Measurements from ENCODE around the gene COA1. TPM values are rescaled to one million over a fixed set of nuclear protein-coding genes. Genes with fewer than 3 reads are reported as not detected.

The COA1 gene
- polyA plus RNA-seq, 3 donors, result 25.6 to 57.8 (median 56.2) TPM

DNA sequence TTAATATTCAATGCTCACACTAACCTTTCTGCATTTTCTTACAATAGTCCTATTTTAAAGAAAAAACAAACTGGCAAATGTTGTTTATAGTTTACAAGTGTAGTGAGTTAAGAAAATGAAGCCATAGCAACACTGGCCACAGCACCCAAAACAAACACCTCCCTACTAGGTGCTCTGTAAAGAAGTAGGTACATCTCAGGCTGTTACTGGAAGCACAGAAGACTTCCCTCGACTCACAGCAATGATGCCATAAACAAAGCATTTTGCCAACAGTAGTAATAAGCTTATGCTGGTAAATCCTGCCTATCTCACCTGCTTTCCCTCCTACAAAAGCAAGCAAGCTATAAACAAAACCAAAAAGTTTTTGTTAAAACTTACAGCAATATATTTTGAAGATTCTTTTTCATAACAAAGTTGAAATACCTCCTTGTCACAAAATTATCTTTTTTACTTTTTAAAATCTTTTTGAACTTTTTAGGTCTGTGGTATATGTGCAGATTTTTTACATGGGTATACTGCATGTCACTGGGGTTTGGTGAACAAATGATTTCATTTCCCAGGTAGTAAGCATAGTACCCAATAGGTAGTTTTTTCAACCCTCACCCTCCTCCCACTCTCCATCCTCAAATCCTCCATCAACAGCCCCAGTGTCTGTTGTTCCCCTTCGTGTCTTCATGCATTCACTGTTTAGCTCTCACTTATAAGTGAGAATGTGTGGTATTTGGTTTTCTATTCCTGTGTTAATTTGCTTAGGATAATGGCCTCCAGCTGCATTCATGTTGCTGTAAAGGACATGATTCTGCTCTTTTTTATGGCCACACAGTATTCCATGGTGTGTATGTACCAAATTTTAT lies 28.4 kb downstream of the COA1 start:
- no CpG with 5 or more reads among the region's 2 CpGs for WGBS (ENCODE audit: insufficient coverage)
- Histone ChIP-seq H4K20me1 (ENCODE audit: insufficient read depth, low read length) (peaks cover 43% of the 10 kb centered on the region), H2AFZ (ENCODE audit: insufficient read depth, low read depth, low read length, poor library complexity, severe bottlenecking) (no peak overlapping the region), H3K36me3 (replicated peaks in 1 of 2; ENCODE audit: control insufficient read depth in 1 of 2, insufficient read depth in 2 of 2, low read length in 2 of 2) (peaks cover 3 to 16% of the 10 kb centered on the region in 2 donors), H3K79me2 (ENCODE audit: insufficient read depth, low read length) (peaks cover 56% of the 10 kb centered on the region), H3K9me3 (replicated peaks in 1 of 2; ENCODE audit: control insufficient read depth in 1 of 2, insufficient read depth in 1 of 2, low read length in 2 of 2) (no peaks in the 10 kb centered on the region), H3K4me1 (ENCODE audit: control insufficient read depth in 1 of 2, insufficient read depth in 2 of 2, low read length in 2 of 2) (no peaks in the 10 kb centered on the region), H3K9ac (ENCODE audit: insufficient read depth, low read length, poor library complexity, severe bottlenecking) (no peak overlapping the region), H3K27me3 (ENCODE audit: control insufficient read depth in 2 of 2, insufficient read depth in 2 of 2, low read length in 2 of 2) (no peaks in the 10 kb centered on the region), H3K4me2 (replicated peaks; ENCODE audit: extremely low read depth, low read length, poor library complexity, severe bottlenecking) (no peak overlapping the region), H3K27ac (ENCODE audit: low read depth in 1 of 2, low read length in 2 of 2) (no peak overlapping the region), H3K4me3 (replicated peaks in 1 of 3; ENCODE audit: low read depth in 2 of 3, low read length in 3 of 3) (no peak overlapping the region)
- H3K4me3 Mint-ChIP-seq, result no peak overlapping the region
- DNase-seq, result no peak
- no peaks in the 10 kb centered on the region for H3K4me1 Mint-ChIP-seq
- intact Hi-C loops (cut with micrococcal nuclease), result loop anchor here in 1 of 2 donors (10.0 kb wide), 1 partner anchor 116 kb away; the partner anchor contains the start of gene STK17A
- H3K27me3 Mint-ChIP-seq (ENCODE audit: low read depth in 3 of 3), result peaks cover 0 to 1% (median 0%) of the 10 kb centered on the region in 3 donors
- H3K9me3 Mint-ChIP-seq, result peaks cover 0 to 2% (median 0%) of the 10 kb centered on the region in 7 donors
- TF ChIP-seq, protein P1, sequence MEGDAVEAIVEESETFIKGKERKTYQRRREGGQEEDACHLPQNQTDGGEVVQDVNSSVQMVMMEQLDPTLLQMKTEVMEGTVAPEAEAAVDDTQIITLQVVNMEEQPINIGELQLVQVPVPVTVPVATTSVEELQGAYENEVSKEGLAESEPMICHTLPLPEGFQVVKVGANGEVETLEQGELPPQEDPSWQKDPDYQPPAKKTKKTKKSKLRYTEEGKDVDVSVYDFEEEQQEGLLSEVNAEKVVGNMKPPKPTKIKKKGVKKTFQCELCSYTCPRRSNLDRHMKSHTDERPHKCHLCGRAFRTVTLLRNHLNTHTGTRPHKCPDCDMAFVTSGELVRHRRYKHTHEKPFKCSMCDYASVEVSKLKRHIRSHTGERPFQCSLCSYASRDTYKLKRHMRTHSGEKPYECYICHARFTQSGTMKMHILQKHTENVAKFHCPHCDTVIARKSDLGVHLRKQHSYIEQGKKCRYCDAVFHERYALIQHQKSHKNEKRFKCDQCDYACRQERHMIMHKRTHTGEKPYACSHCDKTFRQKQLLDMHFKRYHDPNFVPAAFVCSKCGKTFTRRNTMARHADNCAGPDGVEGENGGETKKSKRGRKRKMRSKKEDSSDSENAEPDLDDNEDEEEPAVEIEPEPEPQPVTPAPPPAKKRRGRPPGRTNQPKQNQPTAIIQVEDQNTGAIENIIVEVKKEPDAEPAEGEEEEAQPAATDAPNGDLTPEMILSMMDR (IDR thresholded peaks at IDR 0.05), result no peak
- no peak overlapping the region for H3K27ac Mint-ChIP-seq
- H3K36me3 Mint-ChIP-seq, result peaks cover 16 to 18% of the 10 kb centered on the region in 2 donors

GRCh38 chr7:43700059-43700501 lies 29.2 kb downstream of the COA1 start:
- DNase-seq, result peak; percentile 15 to 48 (median 27)
- no peaks in the 10 kb centered on the region for H3K4me1 Mint-ChIP-seq
- H4K20me1 ChIP-seq (ENCODE audit: insufficient read depth, low read length), result peaks cover 43% of the 10 kb centered on the region

More at GRCh38 chr7:43700059-43700501, 29.2 kb downstream of the COA1 start:
- peaks cover 0 to 1% (median 0%) of the 10 kb centered on the region in 3 donors for H3K27me3 Mint-ChIP-seq (ENCODE audit: low read depth in 3 of 3)
- intact Hi-C loops (cut with micrococcal nuclease), result loop anchor here in 1 of 2 donors (10.0 kb wide), 1 partner anchor 115 kb away; the partner anchor contains the start of gene STK17A
- peaks cover 0 to 2% (median 0%) of the 10 kb centered on the region in 7 donors for H3K9me3 Mint-ChIP-seq
- no peak overlapping the region for H3K4me3 ChIP-seq (replicated peaks in 1 of 3; ENCODE audit: low read depth in 2 of 3, low read length in 3 of 3)
- no peaks in the 10 kb centered on the region for H3K9me3 ChIP-seq (replicated peaks in 1 of 2; ENCODE audit: control insufficient read depth in 1 of 2, insufficient read depth in 1 of 2, low read length in 2 of 2)
- no peak overlapping the region for H2AFZ ChIP-seq (ENCODE audit: insufficient read depth, low read depth, low read length, poor library complexity, severe bottlenecking)
- TF ChIP-seq, protein P1 (IDR thresholded peaks at IDR 0.05), result peak; percentile 77
- no peak overlapping the region for H3K27ac Mint-ChIP-seq
- H3K4me3 Mint-ChIP-seq, result no peak overlapping the region
- no peak overlapping the region for H3K4me2 ChIP-seq (replicated peaks; ENCODE audit: extremely low read depth, low read length, poor library complexity, severe bottlenecking)
- H3K27ac ChIP-seq (ENCODE audit: low read depth in 1 of 2, low read length in 2 of 2), result no peak overlapping the region
- peaks cover 10% of the 10 kb centered on the region in 2 donors for H3K36me3 Mint-ChIP-seq
- H3K4me1 ChIP-seq (ENCODE audit: control insufficient read depth in 1 of 2, insufficient read depth in 2 of 2, low read length in 2 of 2), result no peaks in the 10 kb centered on the region
- H3K27me3 ChIP-seq (ENCODE audit: control insufficient read depth in 2 of 2, insufficient read depth in 2 of 2, low read length in 2 of 2), result no peaks in the 10 kb centered on the region
- H3K79me2 ChIP-seq (ENCODE audit: insufficient read depth, low read length), result peaks cover 56% of the 10 kb centered on the region
- H3K36me3 ChIP-seq (replicated peaks in 1 of 2; ENCODE audit: control insufficient read depth in 1 of 2, insufficient read depth in 2 of 2, low read length in 2 of 2), result peaks cover 0 to 8% of the 10 kb centered on the region in 2 donors
- WGBS (ENCODE audit: insufficient coverage), result 0% methylated on average over 1 of the region's 6 CpGs
- no peak overlapping the region for H3K9ac ChIP-seq (ENCODE audit: insufficient read depth, low read length, poor library complexity, severe bottlenecking)
